NCI-H1048 (cell line): ENCODE results near the gene ARID3B.
"Not testable (repeated sequence)": the region's sequence is repeated elsewhere in the genome, so short reads cannot be mapped to it uniquely, and the experiment has no call there.

Source experiments
- DNase-seq: peaks from one replicate; lab custom pipeline; 2025; lab: John Stamatoyannopoulos, UW

Gene ARID3B

DNA sequence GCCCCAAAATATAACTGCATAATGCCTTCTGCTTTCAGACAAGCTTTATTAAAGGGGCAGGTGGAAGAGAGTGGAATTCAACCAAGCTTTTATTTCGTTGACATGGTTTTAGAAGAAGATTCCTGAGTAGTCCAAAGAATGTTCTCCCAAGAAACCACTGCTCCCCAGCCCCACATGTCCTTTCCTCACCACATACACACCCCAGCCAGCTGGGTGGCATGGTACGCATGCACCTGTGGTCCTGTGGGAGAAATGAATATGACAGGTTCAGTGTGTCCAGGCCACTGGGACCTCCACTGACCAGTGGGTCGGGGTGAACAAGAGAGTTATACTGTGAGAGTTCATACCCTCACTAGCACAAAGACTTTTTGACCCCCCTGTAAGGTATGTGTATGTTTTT is 30.2 kb downstream of the ARID3B start:
- no peak for DNase-seq

- DNase-seq, result no peak
Measured at GRCh38 chr15:74573987-74574386, 33.0 kb downstream of the ARID3B start.

GRCh38 chr15:74578496-74578994 is 37.5 kb downstream of the ARID3B start:
- DNase-seq, result no peak

DNA sequence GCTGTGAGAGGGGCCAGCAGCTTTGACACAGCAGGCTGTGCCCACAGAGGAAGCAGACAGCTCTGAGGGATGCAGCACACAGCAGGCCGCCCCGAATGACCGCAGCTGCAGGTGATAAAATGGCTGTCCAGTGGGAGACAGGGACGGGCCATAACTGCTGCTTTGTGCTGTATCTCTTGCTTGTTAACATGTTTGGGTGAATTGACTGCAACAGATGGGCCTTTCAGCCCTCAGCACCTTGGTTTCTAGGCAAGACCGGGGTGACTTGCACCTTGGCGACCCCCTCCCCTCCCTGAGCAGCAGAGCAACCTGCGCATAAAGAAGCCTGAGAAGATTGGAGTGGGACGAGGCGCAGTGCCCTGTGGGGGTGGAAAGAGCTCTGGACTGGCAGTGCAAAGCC is 38.0 kb downstream of the ARID3B start:
- no peak for DNase-seq

DNA sequence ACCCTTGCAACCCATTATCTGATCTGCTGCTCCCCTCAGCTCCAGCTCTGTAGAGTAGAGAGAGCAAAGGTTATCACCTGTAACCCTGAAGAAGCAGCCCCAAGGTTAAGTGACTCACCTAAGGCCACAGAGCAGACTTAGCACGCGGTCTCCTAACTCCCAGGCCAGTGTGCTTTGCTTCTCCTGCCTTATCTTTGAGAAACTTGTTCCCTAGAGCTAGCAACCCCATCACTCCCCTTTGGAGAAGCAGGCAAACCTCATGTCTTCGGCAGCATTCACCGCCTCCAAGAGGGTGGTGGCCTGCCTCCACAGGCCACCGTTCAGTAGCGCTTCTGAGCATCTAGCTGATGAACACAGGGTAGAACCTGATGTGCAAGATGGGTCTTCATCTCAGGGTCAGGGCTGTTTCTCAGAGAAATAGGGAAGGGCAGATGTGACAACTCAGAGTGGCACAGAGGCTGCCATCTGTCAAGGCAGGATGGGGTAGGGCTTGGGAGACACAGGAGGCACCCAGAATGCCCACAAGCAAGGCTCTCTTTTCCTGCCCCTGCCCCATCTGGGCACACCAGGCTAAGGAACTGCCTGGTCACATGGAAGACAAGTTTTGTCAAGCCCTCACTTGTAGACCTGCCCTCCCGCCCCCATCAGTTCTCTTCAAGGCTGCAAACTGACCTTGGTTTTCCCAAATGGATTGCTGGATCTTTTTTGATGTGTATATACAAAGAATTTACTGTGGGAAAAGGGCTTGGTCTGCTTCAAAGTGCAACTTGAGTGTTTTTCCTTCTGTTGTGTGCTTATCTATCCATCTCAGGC is 39.7 kb downstream of the ARID3B start:
- DNase-seq, result no peak

DNA sequence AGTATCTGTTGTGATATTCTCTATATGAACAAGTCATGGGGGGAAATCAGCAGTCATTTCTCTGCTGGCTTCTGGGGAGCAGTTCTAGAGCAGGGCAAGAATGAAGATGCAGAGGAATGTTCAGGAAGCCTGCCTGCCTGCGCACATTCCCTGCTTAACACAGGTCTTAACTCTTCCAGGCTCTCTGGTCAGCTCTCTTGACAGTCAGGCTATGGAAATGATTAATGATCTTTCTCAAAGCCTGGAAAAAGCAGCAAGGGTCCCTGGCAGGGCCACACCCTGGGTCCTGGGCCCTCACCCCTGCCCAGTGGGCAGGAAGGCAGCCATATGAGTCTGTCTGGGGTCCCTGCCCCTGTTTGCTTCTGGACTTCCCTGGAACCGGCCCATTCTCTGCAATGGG is 43.2 kb downstream of the ARID3B start:
- DNase-seq, result no peak

GRCh38 chr15:74584779-74585178 is 43.8 kb downstream of the ARID3B start:
- no peak for DNase-seq

GRCh38 chr15:74585191-74585590 is 44.2 kb downstream of the ARID3B start:
- no peak for DNase-seq

DNA sequence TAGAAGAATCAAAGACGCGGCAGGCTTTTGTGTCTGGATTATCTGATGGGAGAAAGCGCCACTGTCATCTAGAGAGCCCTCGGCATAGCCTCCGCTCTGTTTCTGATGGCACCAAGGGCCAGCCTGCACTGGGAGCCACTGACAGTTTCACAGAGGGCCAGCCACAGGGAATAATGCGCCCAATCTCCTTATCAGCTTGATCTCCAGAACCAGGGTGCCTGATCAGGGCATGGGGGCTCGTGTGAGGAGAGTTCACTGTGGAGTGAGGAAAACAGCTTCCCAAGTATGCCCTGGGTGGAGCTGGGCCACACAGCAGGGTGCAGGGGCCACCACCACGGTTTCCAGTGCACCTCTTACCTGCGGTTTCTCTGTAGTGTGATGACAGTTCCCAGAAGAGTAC is 44.8 kb downstream of the ARID3B start:
- no peak for DNase-seq

DNA sequence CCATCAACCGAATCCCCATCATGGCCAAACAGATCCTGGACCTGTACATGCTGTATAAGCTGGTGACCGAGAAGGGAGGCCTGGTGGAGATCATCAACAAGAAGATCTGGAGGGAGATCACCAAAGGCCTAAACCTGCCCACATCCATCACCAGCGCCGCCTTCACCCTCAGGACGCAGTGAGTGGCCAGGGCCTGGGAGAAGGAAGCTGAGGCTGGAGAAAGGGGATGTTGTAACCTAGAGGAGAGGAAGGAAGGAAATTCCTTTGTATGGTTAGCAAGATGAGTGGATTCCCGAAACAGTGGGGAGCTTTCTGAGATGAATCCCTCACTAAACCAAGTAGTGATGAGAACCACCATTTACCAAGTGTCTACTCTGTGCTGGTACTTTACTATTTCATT is 48.8 kb downstream of the ARID3B start:
- DNase-seq, result no peak

GRCh38 chr15:74592222-74592621 is 51.2 kb downstream of the ARID3B start:
- no peak for DNase-seq

DNA sequence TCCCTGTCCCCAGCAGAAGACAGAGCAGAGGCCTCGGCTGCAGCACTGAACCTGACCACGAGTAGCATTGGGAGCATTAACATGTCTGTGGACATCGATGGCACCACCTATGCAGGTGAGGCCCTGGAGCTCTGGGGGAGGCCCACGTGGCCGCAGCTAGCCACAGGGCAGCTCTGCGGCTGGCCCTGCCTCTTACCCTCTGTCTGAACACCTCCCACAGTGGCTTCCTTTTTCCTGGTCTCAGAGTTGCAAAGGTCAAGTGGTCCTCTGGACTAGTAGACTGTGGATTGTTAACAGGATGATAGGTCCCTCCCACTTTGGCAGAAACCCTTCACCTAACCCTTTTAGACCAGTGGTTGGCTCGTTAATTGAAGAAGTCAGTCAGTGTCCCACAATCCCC is 52.1 kb downstream of the ARID3B start:
- DNase-seq, result no peak

GRCh38 chr15:74594455-74594854 is 53.4 kb downstream of the ARID3B start:
- DNase-seq, result no peak

DNA sequence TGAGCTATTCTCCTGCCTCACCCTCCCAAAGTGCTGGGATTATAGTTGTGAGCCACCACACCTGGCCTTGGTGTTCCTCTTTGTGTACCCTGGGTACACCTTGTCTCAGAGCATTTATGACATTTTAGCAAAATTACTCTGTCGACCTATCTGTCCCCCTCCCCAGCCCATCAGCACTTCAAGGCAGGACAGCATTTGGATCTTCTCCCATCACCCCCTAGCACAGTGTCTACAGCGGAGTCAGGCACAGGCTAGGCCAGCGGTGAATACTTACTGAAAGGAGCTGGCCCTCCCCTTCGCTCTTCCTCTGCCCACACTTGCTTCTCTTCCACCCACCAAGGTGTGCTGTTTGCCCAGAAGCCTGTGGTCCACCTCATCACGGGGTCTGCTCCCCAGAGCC is 54.3 kb downstream of the ARID3B start:
- DNase-seq, result no peak

GRCh38 chr15:74596736-74597135 is 55.7 kb downstream of the ARID3B start:
- not testable (repeated sequence) for DNase-seq

DNA sequence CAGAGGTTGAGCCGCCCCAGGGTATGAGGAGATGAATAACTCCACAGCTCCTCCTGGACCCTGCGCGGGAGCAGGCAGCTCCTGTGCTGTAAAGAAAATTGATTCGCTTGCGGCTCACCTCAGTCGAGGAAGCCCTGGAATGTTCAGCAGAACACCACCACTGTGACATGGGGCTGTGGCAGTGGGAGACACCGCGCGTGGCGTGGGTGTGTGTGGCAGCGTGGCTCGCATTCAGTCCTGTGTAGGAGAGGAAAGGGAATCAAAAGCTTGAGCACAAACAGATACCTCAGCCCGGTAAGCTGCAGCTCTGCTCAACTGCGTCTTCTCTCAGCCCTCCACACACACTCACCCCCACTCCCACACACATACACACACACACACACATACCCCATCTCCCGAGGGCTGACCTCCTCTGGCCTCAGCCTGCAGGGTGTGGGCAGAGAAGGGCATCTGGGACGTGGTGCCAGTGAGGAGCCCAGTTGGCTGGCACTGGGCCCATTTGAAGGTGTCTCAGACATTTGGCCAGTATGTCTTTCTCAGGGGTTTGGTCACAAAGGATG is 56.2 kb downstream of the ARID3B start:
- DNase-seq, result not testable (repeated sequence)

DNA sequence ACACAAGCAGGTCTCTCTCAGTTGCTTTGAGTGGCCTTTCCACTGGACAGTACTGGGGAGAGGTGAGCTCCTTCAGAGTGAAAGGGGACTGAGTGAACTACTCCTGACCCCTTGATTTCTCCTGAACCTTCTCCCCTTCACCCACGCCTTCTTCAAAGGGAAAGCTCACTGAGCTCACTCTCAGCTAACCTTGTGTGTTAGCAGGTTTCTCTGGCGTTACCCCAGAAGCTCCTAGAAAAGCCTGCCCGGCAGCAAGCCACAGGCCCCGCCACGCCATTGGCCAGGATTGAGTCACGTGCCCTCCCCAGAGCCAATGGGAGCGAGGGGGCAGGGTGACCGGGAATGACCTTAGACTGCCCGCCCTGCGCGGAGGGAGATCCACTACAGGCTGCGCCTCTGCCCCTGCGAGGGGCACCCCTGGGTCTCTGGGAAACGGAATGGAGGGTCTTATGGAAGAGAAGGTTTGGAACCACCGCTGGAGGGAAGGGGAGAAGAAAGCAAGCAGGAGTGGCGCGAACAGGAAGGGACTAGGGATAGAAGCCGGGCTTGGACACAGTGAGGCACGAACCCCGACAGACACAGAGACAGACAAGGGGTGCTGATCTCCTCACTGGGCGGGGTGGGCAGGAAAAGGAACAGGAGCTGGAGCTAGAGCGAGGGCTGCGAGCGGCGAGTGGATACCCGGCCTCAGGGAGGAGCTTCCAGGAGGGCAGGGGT is 57.3 kb downstream of the ARID3B start:
- peak; percentile 47 for DNase-seq

DNA sequence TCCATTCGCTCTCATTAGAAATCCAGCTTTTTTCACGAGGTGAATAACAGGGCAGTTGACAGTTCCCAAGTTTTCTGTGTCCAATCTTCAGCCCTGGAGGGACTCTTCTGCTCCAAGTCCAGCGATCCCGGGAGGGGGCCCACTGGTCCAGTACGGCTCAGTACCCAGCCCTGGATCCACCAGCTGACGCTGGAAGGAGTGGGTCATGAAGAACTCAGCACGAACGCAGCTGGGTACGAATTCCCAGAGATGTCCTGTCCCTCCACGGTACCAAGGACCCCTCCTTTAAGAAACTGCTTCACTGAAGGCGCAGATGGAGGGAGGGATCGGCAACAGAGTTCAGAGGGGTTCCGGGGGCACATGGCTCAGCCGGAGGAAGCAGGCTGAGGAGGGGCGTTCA is 58.1 kb downstream of the ARID3B start:
- no peak for DNase-seq

- no peak for DNase-seq
Measured at GRCh38 chr15:74603026-74603788, 62.2 kb downstream of the ARID3B start.

- DNase-seq, result no peak
Measured at GRCh38 chr15:74603789-74604705, 63.0 kb downstream of the ARID3B start.
